Activated CD4-positive, alpha-beta T cell treated with anti-CD3 and anti-CD28 coated beads, Interleukin-2, Interleukin-6, amounts not matched to agents 100 ng/mL and 50 ng/mL, durations not matched to agents 16 hours and 8 hours (primary cell): ENCODE measurements around the gene OR4K14.
"Not testable (repeated sequence)": the region's sequence is repeated elsewhere in the genome, so short reads cannot be mapped to it uniquely, and the experiment has no call there.

Source experiments
- DNase-seq: peaks from one replicate; pipeline ENCODE4 v3.0.0-alpha.2; 2020

The OR4K14 gene

GRCh38 chr14:20019257-20019865 lies at the start of gene OR4K14:
TSS of gene OR4K14 (minus strand) at chr14:20019307. CDS start at chr14:20015193, 4,114 bp downstream.
- DNase-seq: no peak

- no peak for DNase-seq
Measured at GRCh38 chr14:20059745-20060144, 40.6 kb upstream of the OR4K14 start, which contains the start of gene OR4L1. TSS of gene OR4L1 (plus strand) at chr14:20060045. CDS start at chr14:20060045, 0 bp downstream.

- no peak for DNase-seq
Measured at GRCh38 chr14:20048202-20048601, 29.1 kb upstream of the OR4K14 start.

GRCh38 chr14:20044243-20044642 lies 25.1 kb upstream of the OR4K14 start:
- DNase-seq: no peak

GRCh38 chr14:20035938-20036337 lies 16.8 kb upstream of the OR4K14 start, which contains the start of gene OR4K13:
TSS of gene OR4K13 (minus strand) at chr14:20036038. CDS start at chr14:20034758, 1,280 bp downstream.
- DNase-seq: no peak

- peak; percentile 3 for DNase-seq
Measured at GRCh38 chr14:20035449-20035848, 16.3 kb upstream of the OR4K14 start.

GRCh38 chr14:20031058-20031457 lies 12.0 kb upstream of the OR4K14 start:
- no peak for DNase-seq

- DNase-seq: no peak
Measured at GRCh38 chr14:20008156-20008555, 11.0 kb downstream of the OR4K14 start.

- DNase-seq: no peak
Measured at GRCh38 chr14:20002319-20002718, 16.8 kb downstream of the OR4K14 start.

- no peak for DNase-seq
Measured at GRCh38 chr14:20001863-20002262, 17.2 kb downstream of the OR4K14 start, which contains the start of gene OR4Q2. TSS of gene OR4Q2 (plus strand) at chr14:20002163.

GRCh38 chr14:19993438-19993837 lies 25.7 kb downstream of the OR4K14 start:
- no peak for DNase-seq

- DNase-seq: no peak
Measured at GRCh38 chr14:19975291-19975690, 43.8 kb downstream of the OR4K14 start, which contains the start of gene OR4K15. TSS of gene OR4K15 (plus strand) at chr14:19975591. CDS start at chr14:19975591, 0 bp downstream.

- DNase-seq: peak; percentile 12
Measured at GRCh38 chr14:19974844-19975243, 44.3 kb downstream of the OR4K14 start.

- not testable (repeated sequence) for DNase-seq
Measured at GRCh38 chr14:19969735-19970134, 49.4 kb downstream of the OR4K14 start.
